ENCODE results near the gene MINDY1.

GRCh38 chr1:151013518-151013917, 6.8 kb upstream of the MINDY1 start:
- no peak for TF ChIP-seq EZH2 (IDR thresholded peaks at IDR 0.05)
- TF ChIP-seq FOXP2 (optimal IDR thresholded peaks at IDR 0.05; ENCODE audit: control extremely low read depth, extremely low read length, insufficient read depth) = no peak
- TF ChIP-seq POLR2AphosphoS5 (IDR thresholded peaks at IDR 0.05; ENCODE audit: borderline replicate concordance, low read depth, low read length) = no peak

Data from SK-N-MC (cell line).